GM06990 (cell line): ENCODE results near the gene UROS.

Experiments used
- DNase-seq: peaks from one replicate; pipeline ENCODE4 v3.0.0-alpha.2; 2011; ENCODE audit not compliant: insufficient read length; ENCODE audit errors: extremely low read depth
- H3K27me3 ChIP-seq: replicated peaks from 2 replicates; pipeline ENCODE4 v1.6.0; 2011; ENCODE audit warnings: low read length; ENCODE audit not compliant: control insufficient read depth, insufficient read depth
- H3K36me3 ChIP-seq: 2 replicates; pipeline ENCODE4 v1.5.1; 2011; ENCODE audit warnings: low read length; ENCODE audit not compliant: control insufficient read depth, insufficient read depth
- H3K4me3 ChIP-seq: replicated peaks from 2 replicates; pipeline ENCODE4 v1.5.1; 2011; ENCODE audit warnings: low read depth, mild to moderate bottlenecking, control low read depth, low read length
- CTCF ChIP-seq: IDR thresholded peaks from 2 replicates; pipeline ENCODE4 v1.5.1; 2011; ENCODE audit warnings: low read length, control low read depth, mild to moderate bottlenecking, inconsistent platforms; ENCODE audit not compliant: insufficient read depth, poor library complexity, severe bottlenecking

UROS gene

DNA sequence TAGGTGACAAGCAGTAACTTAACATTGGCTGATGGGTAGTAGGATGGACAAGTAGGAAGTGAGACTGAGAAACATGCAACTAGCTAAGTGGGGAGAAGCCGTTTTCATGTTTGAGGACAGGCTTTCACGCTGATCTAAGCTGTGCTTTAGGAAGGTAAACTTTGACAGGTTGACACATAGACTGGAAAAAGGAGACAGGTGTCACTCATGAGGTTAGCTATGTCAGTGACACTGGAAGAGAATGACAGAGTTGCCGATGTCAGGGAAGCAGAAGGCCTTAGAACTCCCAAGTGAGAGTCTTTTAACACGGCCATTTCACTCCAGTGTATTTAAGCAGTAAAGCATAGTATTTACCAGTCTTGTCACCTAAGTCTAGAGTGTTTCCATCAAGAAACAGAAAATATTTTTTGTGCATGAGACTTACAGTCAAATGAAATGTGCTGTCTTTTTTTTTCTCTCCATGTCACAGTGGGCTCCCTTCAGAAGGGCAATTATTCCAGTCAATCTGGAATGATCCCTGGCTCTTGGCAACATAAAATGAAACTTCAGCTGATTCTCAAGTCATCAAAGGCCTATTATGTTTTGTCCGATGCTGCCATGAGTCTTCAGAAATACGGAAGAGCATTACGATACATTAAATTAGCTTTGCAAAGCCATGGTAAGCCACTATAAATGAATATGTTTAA, 82.9 kb downstream of the UROS start:
- no peak overlapping the region for H3K4me3 ChIP-seq
- no peak for TF ChIP-seq CTCF
- no peaks in the 10 kb centered on the region for H3K27me3 ChIP-seq
- peaks cover 33% of the 10 kb centered on the region for H3K36me3 ChIP-seq
- DNase-seq: no peak
